Neural crest cell (in vitro differentiated cells): ENCODE data around the gene CYP2C19. TPM values are rescaled to one million over a fixed set of nuclear protein-coding genes. Genes with fewer than 3 reads are reported as not detected.
"Not testable (repeated sequence)": the region's sequence is repeated elsewhere in the genome, so short reads cannot be mapped to it uniquely, and the experiment has no call there.

Experiments
- DNase-seq: peaks from one replicate; pipeline ENCODE4 v3.0.0; 2021; ENCODE audit warnings: low read depth, mixed read lengths, low spot score
- H3K27ac Mint-ChIP-seq: one replicate; pipeline ENCODE4 v1.8.0; 2021; ENCODE audit warnings: mild to moderate bottlenecking, mixed read lengths; ENCODE audit not compliant: unreplicated experiment
- H3K27me3 Mint-ChIP-seq: 2 replicates; pipeline ENCODE4 v1.8.0; 2021; ENCODE audit warnings: low read depth, mild to moderate bottlenecking, mixed read lengths
- H3K36me3 Mint-ChIP-seq: 2 replicates; pipeline ENCODE4 v1.8.0; 2021; ENCODE audit warnings: low read depth, mild to moderate bottlenecking, mixed read lengths
- H3K4me1 Mint-ChIP-seq: 2 replicates; pipeline ENCODE4 v1.8.0; 2021; ENCODE audit warnings: mixed read lengths
- H3K4me3 Mint-ChIP-seq: one replicate; pipeline ENCODE4 v1.8.0; 2021; ENCODE audit warnings: mild to moderate bottlenecking, mixed read lengths
- H3K9me3 Mint-ChIP-seq: 2 replicates; pipeline ENCODE4 v1.8.0; 2021; ENCODE audit warnings: mixed read lengths
- total RNA-seq: library from RNA; stranded (reverse); gene quantifications from 2 replicates; pipeline ENCODE4 v1.2.1, GENCODE V29; 2021
- TF ChIP-seq, protein P1 (sequence below): fragments of 200-600 bp; sonication (generic); conservative IDR thresholded peaks from 2 replicates; pipeline ENCODE4 v1.5.0; 2021; ENCODE audit warnings: antibody characterized with exemption, mild to moderate bottlenecking

Gene CYP2C19
- total RNA-seq, 1 donor from 2014 or later, result not detected

DNA sequence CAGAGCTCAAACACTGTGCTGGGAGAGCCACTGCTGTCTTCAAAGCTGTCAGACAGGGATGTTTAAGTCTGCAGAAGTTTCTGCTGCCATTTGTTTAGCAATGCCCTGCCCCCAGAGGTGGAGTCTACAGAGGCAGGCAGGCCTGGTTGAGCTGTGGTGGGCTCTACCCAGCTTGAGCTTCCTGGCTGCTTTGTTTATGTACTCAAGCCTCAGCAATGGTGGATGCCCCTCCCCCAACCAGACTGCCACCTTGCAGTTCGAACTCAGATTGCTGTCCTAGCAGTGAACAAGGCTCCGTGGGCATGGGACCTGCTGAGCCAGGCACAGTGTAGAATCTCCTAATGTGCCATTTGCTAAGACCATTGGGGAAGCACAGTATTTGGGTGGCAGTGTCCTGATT, 4.6 kb upstream of the CYP2C19 start:
- Mint-ChIP-seq H3K9me3 (no peaks in the 10 kb centered on the region), H3K36me3 (no peaks in the 10 kb centered on the region), H3K27me3 (no peaks in the 10 kb centered on the region), H3K27ac (no peak overlapping the region), H3K4me1 (no peaks in the 10 kb centered on the region), H3K4me3 (no peak overlapping the region)
- TF ChIP-seq, protein P1, sequence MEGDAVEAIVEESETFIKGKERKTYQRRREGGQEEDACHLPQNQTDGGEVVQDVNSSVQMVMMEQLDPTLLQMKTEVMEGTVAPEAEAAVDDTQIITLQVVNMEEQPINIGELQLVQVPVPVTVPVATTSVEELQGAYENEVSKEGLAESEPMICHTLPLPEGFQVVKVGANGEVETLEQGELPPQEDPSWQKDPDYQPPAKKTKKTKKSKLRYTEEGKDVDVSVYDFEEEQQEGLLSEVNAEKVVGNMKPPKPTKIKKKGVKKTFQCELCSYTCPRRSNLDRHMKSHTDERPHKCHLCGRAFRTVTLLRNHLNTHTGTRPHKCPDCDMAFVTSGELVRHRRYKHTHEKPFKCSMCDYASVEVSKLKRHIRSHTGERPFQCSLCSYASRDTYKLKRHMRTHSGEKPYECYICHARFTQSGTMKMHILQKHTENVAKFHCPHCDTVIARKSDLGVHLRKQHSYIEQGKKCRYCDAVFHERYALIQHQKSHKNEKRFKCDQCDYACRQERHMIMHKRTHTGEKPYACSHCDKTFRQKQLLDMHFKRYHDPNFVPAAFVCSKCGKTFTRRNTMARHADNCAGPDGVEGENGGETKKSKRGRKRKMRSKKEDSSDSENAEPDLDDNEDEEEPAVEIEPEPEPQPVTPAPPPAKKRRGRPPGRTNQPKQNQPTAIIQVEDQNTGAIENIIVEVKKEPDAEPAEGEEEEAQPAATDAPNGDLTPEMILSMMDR, result no peak
- DNase-seq, result no peak

- Mint-ChIP-seq H3K27me3 (no peaks in the 10 kb centered on the region), H3K36me3 (no peaks in the 10 kb centered on the region), H3K27ac (no peak overlapping the region), H3K4me1 (no peaks in the 10 kb centered on the region), H3K9me3 (peaks cover 3% of the 10 kb centered on the region), H3K4me3 (no peak overlapping the region)
- DNase-seq, result no peak
- TF ChIP-seq, protein P1, result no peak
These were observed 1.8 kb upstream of the CYP2C19 start for GRCh38 chr10:94760586-94761178.

DNA sequence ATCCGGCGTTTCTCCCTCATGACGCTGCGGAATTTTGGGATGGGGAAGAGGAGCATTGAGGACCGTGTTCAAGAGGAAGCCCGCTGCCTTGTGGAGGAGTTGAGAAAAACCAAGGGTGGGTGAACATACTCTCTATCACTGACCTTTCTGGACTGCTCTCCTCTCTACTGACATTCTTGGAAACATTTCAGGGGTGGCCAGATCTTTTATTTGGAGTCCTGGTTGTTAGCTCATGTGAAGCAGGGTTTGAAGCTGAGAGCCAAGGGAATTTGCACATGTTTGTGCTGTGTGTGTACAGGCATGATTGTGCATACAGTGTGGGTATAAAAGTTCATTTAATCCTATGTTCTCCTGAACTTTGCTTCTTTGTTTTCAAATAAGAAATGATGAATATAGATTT, 12.9 kb downstream of the CYP2C19 start:
- H3K4me3 Mint-ChIP-seq, H3K4me1 Mint-ChIP-seq, DNase-seq, H3K27me3 Mint-ChIP-seq, H3K36me3 Mint-ChIP-seq, H3K9me3 Mint-ChIP-seq, H3K27ac Mint-ChIP-seq: not testable (repeated sequence)

DNA sequence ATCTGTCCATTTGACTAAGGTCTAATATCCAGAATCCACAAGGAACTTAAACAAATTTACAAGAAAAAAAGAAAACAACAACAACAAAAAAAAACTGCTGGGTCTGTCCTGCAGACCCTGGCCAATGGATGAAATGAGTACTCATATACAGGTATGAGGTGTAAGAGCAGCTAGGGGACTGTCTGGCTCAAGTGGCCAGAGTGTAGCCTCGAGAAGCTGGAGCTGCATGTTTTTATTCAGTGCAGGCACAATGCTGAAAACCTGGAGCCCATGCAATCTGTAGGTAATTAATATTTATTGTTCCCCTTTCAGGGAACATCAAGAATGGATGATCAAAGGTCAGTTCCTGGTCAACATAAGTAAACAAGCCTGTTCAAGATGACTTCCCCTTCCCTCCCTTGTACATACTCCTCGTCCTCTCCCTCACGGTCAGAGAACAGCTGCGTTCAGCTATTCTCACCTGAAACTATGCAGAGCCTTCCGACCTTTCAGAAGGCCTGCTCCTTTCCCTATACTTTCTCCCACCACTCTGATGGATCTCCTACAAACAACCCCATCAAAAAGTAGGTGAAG, 15.5 kb downstream of the CYP2C19 start:
- H3K27me3 Mint-ChIP-seq, result no peaks in the 10 kb centered on the region
- peaks cover 4% of the 10 kb centered on the region for H3K9me3 Mint-ChIP-seq
- H3K36me3 Mint-ChIP-seq, result no peaks in the 10 kb centered on the region
- no peak overlapping the region for H3K27ac Mint-ChIP-seq
- no peak overlapping the region for H3K4me3 Mint-ChIP-seq
- TF ChIP-seq, protein P1, result no peak
- no peaks in the 10 kb centered on the region for H3K4me1 Mint-ChIP-seq
- no peak for DNase-seq

DNA sequence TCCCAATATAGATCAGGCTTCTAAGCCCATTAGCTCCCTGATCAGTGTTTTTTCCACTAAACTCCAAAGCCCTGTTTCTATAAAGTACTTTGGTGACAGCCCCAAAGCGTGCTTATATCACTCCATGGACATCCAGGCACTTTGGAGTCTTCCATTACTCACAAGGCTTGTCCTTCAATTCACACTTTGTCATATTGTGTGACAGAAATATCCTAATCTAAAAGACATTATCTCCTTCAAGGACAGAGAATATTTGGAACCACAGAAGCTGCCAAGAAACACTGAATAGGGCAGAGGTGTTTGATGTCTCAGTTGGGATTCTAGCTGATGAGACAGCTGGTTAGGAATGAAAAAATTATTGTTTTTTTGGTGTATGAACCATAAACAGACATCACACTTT, 18.4 kb downstream of the CYP2C19 start:
- H3K27me3 Mint-ChIP-seq, result no peaks in the 10 kb centered on the region
- no peaks in the 10 kb centered on the region for H3K4me1 Mint-ChIP-seq
- no peaks in the 10 kb centered on the region for H3K9me3 Mint-ChIP-seq
- H3K36me3 Mint-ChIP-seq, result no peaks in the 10 kb centered on the region
- no peak overlapping the region for H3K4me3 Mint-ChIP-seq
- TF ChIP-seq, protein P1, result no peak
- no peak overlapping the region for H3K27ac Mint-ChIP-seq
- no peak for DNase-seq

DNA sequence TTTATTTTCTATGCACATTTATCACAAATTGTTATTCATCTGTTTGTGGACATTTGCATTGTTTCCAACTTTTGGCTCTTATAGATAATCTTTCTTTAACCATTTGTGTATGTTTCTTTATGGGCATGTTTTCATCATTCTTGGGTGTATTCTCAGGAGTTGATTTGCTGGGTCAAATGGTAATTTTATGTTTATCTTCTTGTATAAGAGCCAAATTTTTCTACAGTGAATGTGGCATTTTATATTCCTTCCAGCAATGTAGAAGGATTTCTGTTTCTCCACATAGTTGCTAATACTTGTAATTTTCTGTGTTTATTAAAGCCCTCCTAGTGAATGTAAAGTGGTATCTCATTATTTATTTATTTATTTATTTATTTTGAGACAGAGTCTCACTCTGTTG, 21.8 kb downstream of the CYP2C19 start:
- Mint-ChIP-seq H3K4me1 (no peaks in the 10 kb centered on the region), H3K36me3 (no peaks in the 10 kb centered on the region), H3K27ac (no peak overlapping the region), H3K9me3 (no peaks in the 10 kb centered on the region), H3K4me3 (no peak overlapping the region), H3K27me3 (peaks cover 4% of the 10 kb centered on the region)
- DNase-seq, result no peak
- TF ChIP-seq, protein P1, result no peak
